ENCODE data around the gene LIMA1. TPM values are rescaled to one million over a fixed set of nuclear protein-coding genes. Genes with fewer than 3 reads are reported as not detected.
"Not testable (repeated sequence)": the region's sequence is repeated elsewhere in the genome, so short reads cannot be mapped to it uniquely, and the experiment has no call there.

LIMA1 gene
- total RNA-seq, 1 donor from 2014 or later = 79.4 TPM

GRCh38 chr12:50276912-50277671, 6.2 kb downstream of the LIMA1 start:
- intact Hi-C loops (cut with DNase I) = no loop called here
- DNase-seq (ENCODE audit: low spot score in 2 of 2) = no peak
- Histone ChIP-seq H3K9me3 (no peaks in the 10 kb centered on the region), H3K36me3 (no peaks in the 10 kb centered on the region), H3K4me1 (peaks cover 0 to 4% of the 10 kb centered on the region in 2 donors), H3K27me3 (no peaks in the 10 kb centered on the region), H3K4me3 (no peak overlapping the region), H3K27ac (peak overlapping the region in 1 of 2 donors; percentile 41)
- no peak for TF ChIP-seq CTCF (IDR thresholded peaks at IDR 0.05)

- H3K27ac ChIP-seq = peak overlapping the region; percentile 40 to 43
- H3K4me3 ChIP-seq = no peak overlapping the region
Measured at GRCh38 chr12:50276068-50276467, 7.3 kb downstream of the LIMA1 start.

GRCh38 chr12:50275556-50275955, 7.8 kb downstream of the LIMA1 start:
- intact Hi-C loops (cut with DNase I) = no loop called here
- Histone ChIP-seq H3K27me3 (no peaks in the 10 kb centered on the region), H3K4me3 (no peak overlapping the region), H3K27ac (peak overlapping the region; percentile 38 to 43), H3K4me1 (peaks cover 0 to 4% of the 10 kb centered on the region in 2 donors), H3K9me3 (no peaks in the 10 kb centered on the region), H3K36me3 (no peaks in the 10 kb centered on the region)
- DNase-seq (ENCODE audit: low spot score in 2 of 2) = no peak
- TF ChIP-seq CTCF (IDR thresholded peaks at IDR 0.05) = no peak

More at GRCh38 chr12:50276068-50276467, 7.3 kb downstream of the LIMA1 start:
- no peak for TF ChIP-seq CTCF (IDR thresholded peaks at IDR 0.05)
- H3K9me3 ChIP-seq = no peaks in the 10 kb centered on the region
- intact Hi-C loops (cut with DNase I) = no loop called here
- peaks cover 0 to 4% of the 10 kb centered on the region in 2 donors for H3K4me1 ChIP-seq
- no peaks in the 10 kb centered on the region for H3K36me3 ChIP-seq
- no peak for DNase-seq (ENCODE audit: low spot score in 2 of 2)
- no peaks in the 10 kb centered on the region for H3K27me3 ChIP-seq

GRCh38 chr12:50275127-50275526, 8.2 kb downstream of the LIMA1 start:
- H3K36me3 ChIP-seq; H3K9me3 ChIP-seq; DNase-seq (ENCODE audit: low spot score in 2 of 2); H3K4me3 ChIP-seq; H3K27me3 ChIP-seq; H3K4me1 ChIP-seq; intact Hi-C loops (cut with DNase I): not testable (repeated sequence)
- H3K27ac ChIP-seq = peak overlapping the region; percentile 38 to 43

- DNase-seq (ENCODE audit: low spot score in 2 of 2) = no peak
- TF ChIP-seq CTCF (IDR thresholded peaks at IDR 0.05) = no peak
Measured at GRCh38 chr12:50271724-50272247, 11.5 kb downstream of the LIMA1 start.

GRCh38 chr12:50268482-50268881, 14.8 kb downstream of the LIMA1 start:
- Histone ChIP-seq H3K27ac (no peak overlapping the region), H3K4me1 (peaks cover 0 to 4% of the 10 kb centered on the region in 2 donors), H3K4me3 (no peak overlapping the region), H3K9me3 (no peaks in the 10 kb centered on the region), H3K27me3 (no peaks in the 10 kb centered on the region), H3K36me3 (no peaks in the 10 kb centered on the region)
- TF ChIP-seq CTCF (IDR thresholded peaks at IDR 0.05) = no peak
- intact Hi-C loops (cut with DNase I) = no loop called here
- no peak for DNase-seq (ENCODE audit: low spot score in 2 of 2)

More at GRCh38 chr12:50271724-50272247, 11.5 kb downstream of the LIMA1 start:
- Histone ChIP-seq H3K9me3 (no peaks in the 10 kb centered on the region), H3K27ac (peak overlapping the region; percentile 59 to 78), H3K27me3 (no peaks in the 10 kb centered on the region), H3K4me1 (peaks cover 0 to 4% of the 10 kb centered on the region in 2 donors), H3K4me3 (peak overlapping the region; percentile 34 to 43), H3K36me3 (no peaks in the 10 kb centered on the region)
- intact Hi-C loops (cut with DNase I) = no loop called here

Measured in ascending aorta (tissue), 2 donors.